Bladder microvascular endothelial cell (primary cell): Measurements from ENCODE around the gene ASXL1. TPM values are rescaled to one million over a fixed set of nuclear protein-coding genes. Genes with fewer than 3 reads are reported as not detected.

ENCODE experiments used
- total RNA-seq: library from RNA; depleted of rRNA; stranded (reverse); fragments of >200 nt; gene quantifications from 2 replicates; pipeline ENCODE4 v1.2.3, GENCODE V29; 2014

ASXL1 gene
- total RNA-seq = 29.5 and 74.8 TPM in 2 replicates

DNA sequence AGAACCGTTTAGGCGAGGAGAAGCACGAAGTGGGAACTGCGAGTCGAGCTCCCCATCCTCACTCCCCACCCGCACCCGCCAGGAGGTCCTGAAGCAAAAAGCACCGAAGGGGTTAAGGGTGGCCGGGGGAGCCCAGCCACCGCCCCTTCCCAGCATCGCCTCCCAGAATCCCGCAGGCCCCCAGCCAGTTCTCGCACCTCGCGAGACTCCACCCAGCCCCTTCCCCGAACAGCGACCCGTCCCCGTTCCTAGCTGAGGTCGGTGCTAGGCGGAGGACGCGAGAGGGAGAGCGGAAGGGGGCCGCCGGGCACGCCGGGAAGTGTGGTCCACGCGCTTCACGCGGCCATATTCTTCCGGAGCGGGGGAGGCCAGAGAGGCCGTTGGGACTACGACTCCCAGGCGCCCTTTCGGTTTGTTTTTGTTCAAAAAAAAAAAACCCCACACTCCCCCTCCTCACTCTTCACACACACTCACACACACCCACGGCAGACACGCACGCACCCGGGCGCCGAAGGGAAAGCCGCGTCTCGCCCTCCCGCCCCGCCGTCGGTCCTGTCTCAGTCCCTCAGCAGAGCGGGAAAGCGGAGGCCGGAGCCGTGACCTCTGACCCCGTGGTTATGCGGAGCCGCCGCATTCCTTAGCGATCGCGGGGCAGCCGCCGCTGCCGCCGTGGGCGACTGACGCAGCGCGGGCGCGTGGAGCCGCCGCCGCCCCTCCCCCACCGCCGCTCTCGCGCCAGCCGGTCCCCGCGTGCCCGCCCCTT is at the start of gene ASXL1:
Gene ASXL1, plus strand, starts transcription at position 463 of the 763 bp plus-strand sequence. CDS start 445 bp downstream, outside the sequence.

Other genes with a start within 250 kb of the ASXL1 start
- gene TM9SF4, start 248.6 kb upstream of the ASXL1 start, total RNA-seq = 12.8 and 46.4 TPM in 2 replicates
- 1.1 and 4.2 TPM in 2 replicates for gene PLAGL2, start 150.6 kb upstream of the ASXL1 start, total RNA-seq
- gene POFUT1, start 150.5 kb upstream of the ASXL1 start, total RNA-seq = 13.9 and 41.0 TPM in 2 replicates
- gene KIF3B, start 80.7 kb upstream of the ASXL1 start, total RNA-seq = 17.2 and 30.2 TPM in 2 replicates
- 5.2 and 20.3 TPM in 2 replicates for gene NOL4L, start 227.0 kb downstream of the ASXL1 start, total RNA-seq